HG03139 (cell line): ENCODE results near the gene SMIM31.

Experiments
- ATAC-seq: cut with Tn5 transposase; IDR thresholded peaks from one replicate; pipeline ENCODE4 v1.9.1; 2021; ENCODE audit not compliant: unreplicated experiment

The SMIM31 gene

DNA sequence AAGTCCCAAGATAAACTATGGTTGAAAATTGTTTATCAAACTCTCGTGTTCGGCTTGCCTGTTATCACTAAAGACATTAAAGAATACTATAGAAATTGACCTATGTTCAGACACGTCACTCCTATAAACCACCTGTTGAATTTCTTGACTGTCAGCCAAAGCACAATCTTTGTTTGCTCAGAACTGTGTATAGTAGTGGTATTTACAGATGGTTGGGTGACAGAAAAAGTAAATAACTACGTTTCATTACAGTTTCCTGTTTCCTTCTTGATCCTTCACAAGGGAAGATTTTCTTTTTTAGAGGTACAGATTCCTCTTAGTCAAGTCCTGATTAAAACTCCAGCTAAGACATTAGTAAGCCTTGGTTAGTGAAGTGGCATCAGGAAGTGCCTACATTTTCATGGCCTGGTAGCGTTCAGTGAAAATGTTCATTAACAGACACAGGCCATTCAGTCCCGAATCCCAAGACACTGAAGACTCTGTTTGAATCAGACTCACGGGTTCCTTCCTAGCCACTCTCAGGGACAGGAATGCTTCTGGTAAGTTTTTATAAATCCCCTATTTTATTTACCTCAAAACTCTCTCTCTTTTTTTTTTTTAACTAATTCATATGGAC is at the start of gene SMIM31:
Gene SMIM31, plus strand, starts transcription at position 259 of the 616 bp plus-strand sequence. CDS start 16,313 bp downstream, outside the sequence.
- no peak for ATAC-seq

DNA sequence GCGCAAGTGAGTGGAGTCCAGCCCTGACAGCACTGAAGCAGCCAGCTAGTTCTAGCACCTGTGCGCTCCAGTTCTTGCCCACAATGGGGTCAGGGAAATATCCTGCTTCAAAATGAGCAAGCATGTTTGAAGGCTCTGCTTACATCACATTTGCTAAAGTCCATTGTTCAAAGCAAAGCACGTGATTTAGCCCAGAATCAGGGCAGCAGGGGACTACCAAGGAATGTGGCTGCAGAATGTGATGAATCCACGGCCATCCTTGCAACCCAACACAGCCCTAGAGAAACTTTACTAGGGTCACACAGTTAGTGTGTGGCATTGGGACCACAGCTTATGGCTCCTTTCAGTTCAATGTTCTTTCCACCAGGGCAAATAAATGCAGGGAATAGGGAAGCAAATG is 47.3 kb upstream of the SMIM31 start:
- no peak for ATAC-seq

DNA sequence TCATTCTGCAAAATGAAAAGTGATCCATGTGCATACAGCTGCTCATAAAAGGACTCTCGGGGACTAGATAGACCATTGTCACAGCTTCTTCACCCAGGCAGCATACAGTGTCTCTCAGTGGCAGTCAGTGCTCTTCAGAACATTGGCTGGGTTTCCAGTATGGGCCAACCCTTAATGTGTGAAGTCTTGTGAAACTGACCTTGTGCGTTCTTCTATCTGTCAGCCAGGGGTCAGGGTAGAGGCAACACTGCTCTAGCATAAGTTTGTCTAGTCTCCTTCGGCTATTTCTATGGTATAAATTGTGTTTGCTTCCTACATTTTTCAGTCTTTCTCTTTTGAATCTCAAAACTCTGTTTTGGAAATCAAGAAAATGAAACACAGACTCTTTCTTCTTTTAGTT is 37.0 kb upstream of the SMIM31 start:
- no peak for ATAC-seq

DNA sequence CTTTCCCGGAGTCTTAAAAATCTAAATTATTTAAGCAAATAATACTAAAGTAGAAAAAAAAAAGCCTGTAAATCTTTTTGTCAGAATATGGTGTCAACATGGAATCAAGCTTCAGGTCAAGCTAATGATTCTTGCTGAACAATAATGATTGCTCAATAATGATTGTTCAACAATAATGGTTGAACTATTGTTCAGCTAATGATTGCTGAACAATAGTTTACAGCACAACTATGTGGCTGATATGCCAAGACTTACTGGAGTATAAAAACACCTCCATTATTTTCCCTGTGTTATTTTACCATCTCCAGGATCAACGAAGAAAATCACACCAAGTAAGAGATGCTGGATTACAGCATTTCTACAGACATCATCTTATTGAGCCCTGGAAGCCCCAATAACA is 35.1 kb upstream of the SMIM31 start:
- ATAC-seq = no peak

DNA sequence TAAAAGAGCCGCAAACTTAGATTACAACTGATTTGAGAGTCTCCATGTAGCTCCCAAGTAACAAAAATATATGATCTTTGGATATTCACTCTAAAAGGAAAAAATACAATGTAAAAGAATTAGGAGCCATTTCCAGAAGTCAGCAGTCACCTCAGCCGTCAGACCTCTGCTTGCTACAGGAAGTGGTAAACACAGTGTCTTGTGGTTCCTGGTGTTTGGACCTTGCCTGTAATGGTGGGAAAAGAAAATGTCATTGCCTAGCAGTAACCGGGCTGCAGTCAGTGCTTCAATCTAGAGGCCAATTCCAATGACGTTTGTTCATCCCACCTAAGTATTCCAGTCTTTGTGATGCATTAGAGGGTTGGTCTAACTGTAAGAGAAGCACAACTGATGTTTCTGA is 28.9 kb upstream of the SMIM31 start:
- ATAC-seq = peak; percentile 62

DNA sequence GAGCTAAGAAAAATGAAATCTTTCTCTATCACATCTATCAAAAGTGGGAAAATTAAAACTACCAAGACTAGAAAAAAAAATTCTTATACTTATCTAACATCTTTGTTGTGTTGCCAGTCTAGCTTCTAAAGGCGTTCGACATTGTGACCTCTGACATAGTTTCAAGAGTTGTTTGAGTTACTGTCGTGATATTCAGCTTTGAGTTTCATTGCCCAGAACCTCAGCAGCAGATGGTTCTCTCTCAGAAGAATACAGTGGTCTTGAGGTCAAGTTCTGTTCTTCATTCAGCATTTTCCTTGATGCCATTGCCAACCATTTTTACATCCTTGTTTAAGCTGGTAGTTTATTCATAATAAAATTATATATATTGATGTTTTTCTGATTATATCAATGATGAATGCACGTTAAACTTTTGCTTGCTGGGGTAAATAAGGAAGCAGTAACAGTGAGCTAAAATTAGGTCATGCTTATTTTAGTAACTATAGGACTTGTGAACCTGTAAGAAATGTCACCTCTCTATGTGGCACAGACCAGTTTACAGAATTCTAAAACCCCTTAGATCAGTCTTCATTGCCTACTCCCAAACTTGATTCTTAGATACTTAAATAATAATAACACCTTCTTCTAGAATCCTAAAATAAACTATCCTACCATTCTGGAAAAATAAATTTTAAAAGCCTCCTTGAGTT is 23.1 kb upstream of the SMIM31 start:
- no peak for ATAC-seq

DNA sequence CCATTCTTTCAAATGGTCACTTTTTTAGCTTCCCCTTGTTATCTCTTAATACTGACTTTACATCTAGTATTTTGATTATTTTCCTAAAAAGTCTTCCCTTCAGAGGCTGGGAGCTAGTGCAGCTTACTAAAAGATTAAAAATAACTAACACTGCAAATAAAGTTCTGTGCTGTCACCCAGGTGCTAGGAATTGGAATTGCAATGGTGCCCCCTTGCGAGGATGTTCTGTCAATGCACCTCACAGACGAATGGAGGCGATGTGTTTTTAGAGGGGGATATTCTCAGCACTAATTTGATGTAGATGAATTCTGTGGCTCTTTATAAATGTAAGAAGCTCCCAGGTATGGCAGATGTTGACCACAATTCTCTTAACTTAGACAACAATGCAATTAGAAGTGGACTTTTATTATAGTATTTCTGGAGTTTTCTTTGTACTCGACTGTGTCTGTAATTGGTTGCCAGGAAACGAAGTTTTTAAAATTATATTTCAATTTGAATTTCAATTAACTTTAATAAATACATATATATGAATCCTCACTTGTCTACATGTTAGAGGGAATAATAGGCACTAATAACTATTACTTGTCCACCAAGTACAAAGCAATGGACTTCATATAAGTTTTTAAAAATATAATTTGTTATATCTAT is 22.0 kb upstream of the SMIM31 start:
- ATAC-seq = peak; percentile 62

DNA sequence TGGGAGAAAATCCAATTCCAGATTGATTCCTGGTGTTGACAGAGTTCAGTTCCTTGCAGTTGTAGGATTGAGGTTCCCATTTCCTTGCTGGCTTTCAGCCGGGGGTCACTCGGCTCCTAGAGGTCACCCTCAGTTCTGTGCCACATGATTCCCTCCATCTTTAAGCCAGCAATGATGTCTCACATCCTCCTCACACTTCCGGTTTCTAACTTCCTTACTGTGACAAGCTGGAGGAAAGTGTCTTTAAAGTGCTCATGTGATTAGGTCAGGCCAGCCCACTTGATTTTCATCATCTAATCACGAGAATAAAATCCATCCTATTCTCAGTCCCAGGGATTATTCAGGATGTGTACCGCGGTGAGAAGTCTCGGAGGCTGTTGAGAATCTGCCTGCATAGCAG is 19.4 kb upstream of the SMIM31 start:
- no peak for ATAC-seq

DNA sequence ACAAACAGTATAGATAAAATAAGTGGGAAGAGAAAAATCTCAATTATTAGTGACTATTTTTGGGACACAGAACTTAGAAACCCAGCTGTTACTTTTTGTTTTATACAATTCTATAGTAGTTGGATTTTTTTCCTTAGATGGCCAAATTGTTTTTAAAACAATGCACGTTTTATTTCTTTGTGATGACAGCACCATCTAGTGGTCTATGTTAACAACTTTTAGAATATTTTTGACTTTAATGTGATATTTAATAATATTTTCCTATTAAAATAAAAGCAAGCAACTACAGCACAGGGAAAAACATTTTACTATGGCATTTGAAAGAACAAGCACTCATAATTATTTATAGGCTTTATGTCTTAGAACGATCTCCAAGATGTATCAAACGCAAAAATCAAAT is 5.6 kb upstream of the SMIM31 start:
- ATAC-seq = no peak

DNA sequence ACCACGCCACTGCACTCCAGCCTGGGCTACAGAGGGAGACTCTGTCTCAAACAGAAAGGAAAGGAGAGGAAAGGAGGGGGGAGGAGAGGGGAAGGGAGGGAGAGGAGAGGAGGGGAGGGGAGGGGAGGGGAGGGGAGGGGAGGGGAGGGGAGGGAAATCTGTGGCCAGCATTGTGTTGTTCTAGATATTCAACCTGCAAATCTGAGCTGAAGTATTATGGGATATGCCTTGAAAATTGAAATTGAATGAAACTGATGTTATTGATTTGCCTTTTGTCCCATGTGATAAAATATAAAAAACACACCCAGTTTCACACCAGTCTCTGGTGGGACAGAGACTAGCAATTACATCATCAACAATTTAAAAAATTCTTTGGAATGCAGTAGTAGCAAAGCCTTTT is 1.5 kb downstream of the SMIM31 start:
- no peak for ATAC-seq

DNA sequence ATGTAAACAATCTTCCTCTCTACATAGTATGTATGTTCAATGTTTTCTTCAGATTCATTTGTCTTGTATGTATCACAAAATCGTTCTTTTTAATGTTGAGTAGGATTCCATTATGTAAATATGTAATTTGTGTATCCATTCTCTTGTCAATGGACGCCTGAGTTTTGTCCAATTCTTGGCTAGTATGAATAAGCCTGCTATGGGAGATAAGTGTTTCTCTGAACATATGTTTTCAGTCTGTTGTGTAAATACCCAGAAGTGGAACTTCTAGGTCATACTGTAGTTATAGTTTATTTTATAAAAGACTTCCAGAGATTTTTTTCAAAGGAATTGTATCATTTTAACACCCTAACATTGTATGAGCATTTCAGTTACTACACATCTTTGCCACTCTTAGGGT is 2.8 kb downstream of the SMIM31 start:
- ATAC-seq = no peak

DNA sequence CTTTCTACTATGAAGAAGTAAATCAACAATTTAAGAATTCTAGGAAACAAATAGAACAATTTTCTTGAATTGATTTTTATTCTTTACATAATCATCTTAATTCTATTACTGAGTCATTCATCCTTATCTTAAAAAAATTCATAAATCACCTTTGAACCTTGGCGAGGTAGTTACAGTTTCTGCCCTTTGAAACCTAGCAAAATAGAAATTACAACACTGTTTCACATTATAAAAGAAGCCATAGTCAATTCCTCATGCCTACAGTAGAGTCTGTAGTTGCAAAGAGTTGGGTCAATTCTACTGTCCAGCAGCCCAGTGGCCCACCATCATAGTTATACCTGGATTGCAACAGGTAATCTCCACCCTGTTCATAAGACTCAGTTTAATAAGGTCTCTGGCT is 7.3 kb downstream of the SMIM31 start:
- no peak for ATAC-seq

DNA sequence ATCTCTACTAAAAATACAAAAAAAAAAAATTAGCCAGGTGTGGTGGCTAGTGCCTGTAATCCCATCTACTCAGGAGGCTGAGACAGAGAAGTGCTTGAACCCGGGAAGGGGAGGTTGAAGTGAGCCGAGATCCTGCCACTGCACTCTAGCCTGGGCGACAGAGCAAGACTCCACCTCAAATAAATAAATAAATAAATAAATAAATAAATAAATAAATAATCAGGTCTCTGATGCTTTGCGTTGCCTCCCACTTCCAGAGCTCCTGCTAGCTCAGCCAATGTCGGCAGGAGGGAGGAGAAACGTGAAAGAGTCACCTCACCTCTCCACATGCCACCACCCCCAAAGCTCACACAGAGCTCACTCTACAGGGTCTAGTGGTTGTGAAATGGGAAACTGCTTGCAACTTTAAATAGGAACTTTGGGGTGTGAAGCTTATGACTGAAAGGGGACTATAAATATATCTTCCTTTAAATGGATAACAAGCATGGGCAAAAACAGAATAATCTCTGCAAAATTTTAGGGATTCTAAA is 7.9 kb downstream of the SMIM31 start:
- no peak for ATAC-seq

DNA sequence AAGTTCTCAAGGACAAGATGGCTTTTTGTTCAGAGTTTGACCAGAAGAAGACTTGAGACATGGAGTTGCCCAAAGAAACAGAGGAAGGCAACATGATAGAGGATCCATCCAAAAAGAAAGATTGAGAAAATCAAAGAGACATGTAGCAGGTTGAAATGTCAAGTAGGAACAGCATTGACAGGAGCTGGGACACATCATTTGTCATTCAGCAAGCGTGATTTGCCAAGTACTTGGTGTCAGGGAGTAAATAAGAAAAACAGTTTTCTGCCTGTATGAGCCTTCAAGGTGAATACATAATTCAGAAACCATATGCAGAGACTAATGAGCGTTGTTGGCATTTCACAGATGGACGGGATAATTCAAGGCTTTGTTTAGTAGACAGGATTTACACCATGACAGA is 11.2 kb downstream of the SMIM31 start:
- ATAC-seq = no peak

DNA sequence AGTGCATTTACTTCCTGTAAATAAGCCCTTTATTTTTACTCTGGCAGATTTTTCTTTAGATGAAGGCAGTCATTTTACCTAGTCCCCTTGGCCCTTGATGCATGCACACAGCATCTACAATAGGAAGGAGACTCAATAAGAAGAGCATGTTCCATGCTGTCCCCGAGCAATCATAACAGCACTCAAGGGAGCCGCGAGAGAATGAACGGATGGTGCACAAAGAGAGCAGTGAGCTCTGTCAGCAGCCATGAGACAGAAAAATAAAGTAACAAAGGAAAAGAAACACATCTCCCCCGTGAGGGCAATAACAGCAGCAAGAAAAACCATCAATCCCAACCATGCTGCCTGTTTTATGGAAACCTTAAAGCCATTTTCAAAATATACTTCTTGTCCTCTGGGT is 11.9 kb downstream of the SMIM31 start:
- no peak for ATAC-seq

DNA sequence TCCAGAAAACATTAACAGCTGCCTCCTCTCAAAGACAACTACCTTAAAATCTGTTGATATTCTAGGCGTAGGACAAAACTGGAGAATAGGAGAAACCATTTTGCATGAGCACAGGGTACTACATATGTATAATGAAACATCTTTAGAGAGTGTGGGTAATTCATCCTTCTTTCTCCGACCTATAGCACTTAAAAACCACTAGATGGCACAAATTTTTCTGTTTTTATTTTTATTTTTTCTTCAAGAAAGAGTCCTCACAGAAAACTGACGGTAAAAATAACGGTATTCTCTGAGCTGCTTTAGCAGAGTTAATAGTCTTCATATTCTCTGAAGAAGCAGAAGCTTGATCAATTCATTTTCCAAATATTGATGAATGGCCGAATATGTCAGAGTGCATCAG is 14.6 kb downstream of the SMIM31 start:
- ATAC-seq = no peak

DNA sequence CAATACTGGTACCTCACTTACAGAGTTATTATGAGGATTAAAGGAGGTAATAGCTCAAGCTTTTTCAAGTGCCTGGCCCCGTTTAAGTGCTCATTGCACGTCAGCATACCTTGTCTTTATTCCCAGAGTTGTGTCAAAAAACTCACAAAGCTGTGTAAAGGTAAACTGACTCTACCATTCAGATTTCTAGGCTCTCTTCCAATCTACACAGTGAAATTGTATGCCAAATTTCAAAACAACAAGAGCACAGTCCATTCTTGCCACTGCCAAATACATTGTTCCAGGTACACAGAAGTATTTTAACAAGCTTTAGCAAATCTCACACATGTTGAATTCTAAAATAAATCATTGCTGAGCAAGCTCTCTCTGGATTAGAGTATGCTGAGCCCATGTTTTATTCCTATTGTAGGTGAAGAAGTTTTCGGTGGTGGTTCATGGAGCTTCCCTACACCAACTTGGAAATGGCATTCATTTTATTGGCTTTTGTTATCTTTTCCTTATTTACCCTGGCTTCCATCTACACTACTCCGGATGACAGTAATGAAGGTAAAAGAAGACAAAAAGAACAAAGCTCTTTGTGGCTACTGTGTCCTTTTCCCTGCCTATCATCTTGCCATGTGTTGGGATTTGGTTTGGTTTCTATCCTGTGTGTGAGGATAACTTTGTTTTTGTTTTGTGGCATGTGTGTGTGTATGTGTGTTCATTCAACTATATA is 16.2 kb downstream of the SMIM31 start:
- ATAC-seq = no peak

DNA sequence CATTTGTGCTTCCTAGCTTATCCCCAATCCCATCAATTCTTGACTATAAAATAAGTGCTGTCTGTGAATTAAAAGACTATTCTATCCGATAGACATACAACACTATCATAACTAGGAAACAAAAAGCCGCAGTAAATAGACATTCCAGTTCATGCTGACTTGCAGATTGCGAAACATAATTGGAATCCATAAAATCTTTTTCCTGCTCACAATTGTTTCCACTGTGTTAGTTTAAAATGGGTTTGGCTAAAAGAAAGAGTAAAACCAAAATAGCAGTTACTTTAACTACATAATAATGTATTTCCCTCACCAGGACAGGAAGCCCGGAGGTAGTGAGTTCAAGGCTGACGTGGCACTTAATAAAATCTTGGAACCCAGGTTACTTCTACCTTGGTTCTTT is 17.2 kb downstream of the SMIM31 start:
- no peak for ATAC-seq

DNA sequence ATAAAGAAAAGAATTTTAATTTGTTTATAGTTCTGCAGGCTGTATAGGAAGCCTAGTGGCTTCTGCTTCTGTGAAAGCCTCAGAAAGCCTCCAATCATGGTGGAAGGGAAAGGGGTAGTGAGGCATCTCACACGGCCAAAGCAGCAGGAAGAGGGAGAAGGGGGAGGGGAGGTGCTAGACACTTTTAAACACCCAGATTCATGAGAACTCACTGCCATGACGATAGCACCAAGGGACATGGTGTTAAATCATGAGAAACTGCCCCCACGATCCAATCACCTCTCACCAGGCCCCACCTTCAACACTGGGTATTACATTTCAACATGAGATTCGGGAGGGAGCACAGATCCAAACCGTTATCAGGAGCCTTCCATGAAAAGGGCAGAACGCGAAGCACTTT is 18.1 kb downstream of the SMIM31 start:
- ATAC-seq = no peak

DNA sequence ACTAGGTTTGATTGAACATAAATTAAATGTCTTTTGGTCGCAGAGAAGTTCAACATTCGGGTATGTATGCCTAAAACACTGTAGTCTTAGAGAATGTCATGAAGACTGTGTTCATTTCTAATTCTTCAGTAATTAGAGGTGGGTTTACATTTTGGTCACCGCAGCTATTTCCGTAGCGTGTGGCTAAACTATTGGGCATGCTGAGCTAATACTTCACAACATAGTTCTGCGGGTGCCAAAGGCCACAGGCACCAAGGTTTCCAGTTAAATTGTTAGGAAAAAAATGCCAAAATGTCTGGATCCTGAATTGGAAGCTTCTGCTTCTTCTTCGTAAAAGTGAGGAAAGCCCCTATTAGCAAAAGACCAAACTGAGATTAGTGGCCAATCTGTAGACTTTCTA is 25.1 kb downstream of the SMIM31 start:
- no peak for ATAC-seq

DNA sequence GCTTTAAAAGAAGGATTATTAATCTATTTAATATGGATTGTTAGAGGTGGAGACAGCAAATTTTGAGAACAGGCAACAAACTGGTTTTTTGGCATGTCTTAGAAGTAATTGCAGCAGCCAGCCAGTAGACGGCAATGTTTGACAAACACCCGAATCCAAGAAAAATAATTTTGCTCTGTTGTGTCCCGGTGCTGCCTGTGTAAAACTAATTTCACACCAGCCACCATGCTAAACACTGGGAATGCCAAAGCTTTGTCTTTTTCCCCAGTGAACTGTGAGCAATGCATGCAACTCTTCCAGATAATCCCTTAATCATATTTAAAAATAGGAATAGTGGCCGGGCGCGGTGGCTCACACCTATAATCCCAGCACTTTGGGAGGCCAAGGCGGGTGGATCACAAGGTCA is 25.9 kb downstream of the SMIM31 start:
- ATAC-seq = peak; percentile 66

DNA sequence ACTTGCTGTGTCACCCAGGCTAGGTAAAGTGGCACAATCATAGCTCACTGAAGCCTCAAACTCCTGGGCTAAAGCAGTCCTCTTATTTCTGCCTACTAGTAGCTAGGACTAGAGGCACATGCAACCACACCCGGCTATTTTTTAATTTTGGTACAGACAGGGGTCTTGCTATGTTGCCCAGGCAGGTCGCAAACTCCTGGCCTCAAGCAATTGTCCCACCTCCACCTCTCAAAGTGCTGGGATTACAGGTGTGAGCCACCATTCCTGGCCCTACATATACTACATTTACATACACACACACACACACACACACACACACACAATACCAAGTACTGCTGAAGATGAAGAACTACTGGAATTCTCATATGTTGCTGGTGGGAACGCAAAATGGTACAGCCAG is 26.9 kb downstream of the SMIM31 start:
- no peak for ATAC-seq
